Smooth muscle cell (in vitro differentiated cells): ENCODE results near the gene PRDM15. TPM values are rescaled to one million over a fixed set of nuclear protein-coding genes. Genes with fewer than 3 reads are reported as not detected.

ENCODE experiments used
- DNase-seq: peaks from one replicate; lab custom pipeline; 2025; ENCODE audit not compliant: unreplicated experiment; lab: John Stamatoyannopoulos, UW
- H2AFZ ChIP-seq: fragments of 200-600 bp; sonication (generic); 2 replicates; pipeline ENCODE4 v1.6.0; 2016; ENCODE audit warnings: antibody characterized with exemption, low read depth, mild to moderate bottlenecking
- H3F3A ChIP-seq: fragments of 200-600 bp; sonication (generic); 2 replicates; pipeline ENCODE4 v1.6.0; 2017; ENCODE audit warnings: antibody characterized with exemption, low read depth
- H3K27ac ChIP-seq: fragments of 200-600 bp; sonication (generic); 2 replicates; pipeline ENCODE4 v1.5.1; 2016; ENCODE audit warnings: low read depth, mild to moderate bottlenecking
- H3K27me3 ChIP-seq: fragments of 200-600 bp; sonication (generic); 2 replicates; pipeline ENCODE4 v1.6.1; 2016; ENCODE audit warnings: low read depth, mild to moderate bottlenecking
- H3K36me3 ChIP-seq: fragments of 200-600 bp; sonication (generic); 2 replicates; pipeline ENCODE4 v1.5.1; 2016; ENCODE audit warnings: low read depth
- H3K4me1 ChIP-seq: fragments of 200-600 bp; sonication (generic); 2 replicates; pipeline ENCODE4 v1.5.1; 2016; ENCODE audit warnings: low read depth
- H3K4me2 ChIP-seq: fragments of 200-600 bp; sonication (generic); 2 replicates; pipeline ENCODE4 v1.6.0; 2016; ENCODE audit warnings: mild to moderate bottlenecking
- H3K4me3 ChIP-seq: fragments of 200-600 bp; sonication (generic); 2 replicates; pipeline ENCODE4 v1.5.1; 2016; ENCODE audit warnings: mild to moderate bottlenecking
- H3K79me2 ChIP-seq: fragments of 200-600 bp; sonication (generic); 2 replicates; pipeline ENCODE4 v1.6.0; 2016; ENCODE audit warnings: low read depth, mild to moderate bottlenecking
- H3K9ac ChIP-seq: fragments of 200-600 bp; sonication (generic); 2 replicates; pipeline ENCODE4 v1.6.0; 2016; ENCODE audit warnings: low read depth
- H3K9me3 ChIP-seq: fragments of 200-600 bp; sonication (generic); replicated peaks from 2 replicates; pipeline ENCODE4 v1.5.1; 2016; ENCODE audit warnings: low read depth
- H4K20me1 ChIP-seq: fragments of 200-600 bp; sonication (generic); 2 replicates; pipeline ENCODE4 v1.6.0; 2016; ENCODE audit warnings: low read depth
- WGBS: methylation state at CpG from one replicate; pipeline ENCODE4 v1.1.7; 2016; ENCODE audit warnings: low lambda C conversion rate; 5-methylcytosine and 5-hydroxymethylcytosine counted together
- polyA plus RNA-seq: library from polyadenylated mRNA; unstranded; fragments of >200 nt; fragmentation: Nextera tagmentation; extraction: Ambion mirVana; gene quantifications from 2 replicates; pipeline ENCODE4 v1.2.1, GENCODE V29; 2016
- total RNA-seq: library from RNA; depleted of rRNA; stranded (reverse); fragments of >200 nt; gene quantifications from 2 replicates; pipeline ENCODE4 v1.2.3, GENCODE V29; 2014
- TF ChIP-seq, protein P1 (sequence below): fragments of 200-600 bp; sonication (generic); IDR thresholded peaks from 2 replicates; pipeline ENCODE4 v1.5.1; 2017; ENCODE audit warnings: borderline replicate concordance, mild to moderate bottlenecking, antibody characterized with exemption; ENCODE audit not compliant: insufficient read depth, poor library complexity, severe bottlenecking

PRDM15 gene
- total and polyA plus RNA-seq, 2 experiments from 2014 or later = 2.0 to 6.8 TPM

DNA sequence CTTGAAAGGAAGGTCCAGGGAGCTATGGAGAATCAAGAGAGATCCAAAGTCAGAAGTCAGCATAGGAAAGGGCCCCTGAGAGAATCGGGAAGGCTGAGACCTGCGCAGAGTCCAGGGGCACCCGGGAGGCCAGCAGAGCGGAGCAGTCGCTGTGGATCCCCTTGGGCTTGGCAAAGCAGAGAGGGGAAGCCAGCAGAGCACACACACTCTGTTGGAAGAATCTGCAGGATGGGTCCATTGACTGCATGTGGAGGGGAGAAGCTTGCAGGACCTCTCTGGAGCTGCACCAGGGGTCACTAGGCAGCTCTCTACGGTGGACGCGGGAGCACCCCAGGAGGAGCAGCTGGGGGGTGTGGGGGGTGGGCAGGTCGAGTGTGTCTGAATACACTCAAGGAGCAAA is 118.7 kb downstream of the PRDM15 start:
- Histone ChIP-seq H3K27ac (no peak overlapping the region), H3K4me1 (peaks cover 36% of the 10 kb centered on the region), H3K9me3 (no peaks in the 10 kb centered on the region), H3K79me2 (peaks cover 4% of the 10 kb centered on the region), H3K4me3 (no peak overlapping the region), H3K27me3 (peaks cover 52% of the 10 kb centered on the region), H3F3A (no peaks in the 10 kb centered on the region), H3K9ac (no peak overlapping the region), H3K4me2 (no peak overlapping the region), H2AFZ (no peak overlapping the region), H4K20me1 (peaks cover 87% of the 10 kb centered on the region), H3K36me3 (no peaks in the 10 kb centered on the region)
- WGBS = 86% methylated on average over 9 of the region's 9 CpGs
- TF ChIP-seq, protein P1, sequence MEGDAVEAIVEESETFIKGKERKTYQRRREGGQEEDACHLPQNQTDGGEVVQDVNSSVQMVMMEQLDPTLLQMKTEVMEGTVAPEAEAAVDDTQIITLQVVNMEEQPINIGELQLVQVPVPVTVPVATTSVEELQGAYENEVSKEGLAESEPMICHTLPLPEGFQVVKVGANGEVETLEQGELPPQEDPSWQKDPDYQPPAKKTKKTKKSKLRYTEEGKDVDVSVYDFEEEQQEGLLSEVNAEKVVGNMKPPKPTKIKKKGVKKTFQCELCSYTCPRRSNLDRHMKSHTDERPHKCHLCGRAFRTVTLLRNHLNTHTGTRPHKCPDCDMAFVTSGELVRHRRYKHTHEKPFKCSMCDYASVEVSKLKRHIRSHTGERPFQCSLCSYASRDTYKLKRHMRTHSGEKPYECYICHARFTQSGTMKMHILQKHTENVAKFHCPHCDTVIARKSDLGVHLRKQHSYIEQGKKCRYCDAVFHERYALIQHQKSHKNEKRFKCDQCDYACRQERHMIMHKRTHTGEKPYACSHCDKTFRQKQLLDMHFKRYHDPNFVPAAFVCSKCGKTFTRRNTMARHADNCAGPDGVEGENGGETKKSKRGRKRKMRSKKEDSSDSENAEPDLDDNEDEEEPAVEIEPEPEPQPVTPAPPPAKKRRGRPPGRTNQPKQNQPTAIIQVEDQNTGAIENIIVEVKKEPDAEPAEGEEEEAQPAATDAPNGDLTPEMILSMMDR = no peak
- no peak for DNase-seq

DNA sequence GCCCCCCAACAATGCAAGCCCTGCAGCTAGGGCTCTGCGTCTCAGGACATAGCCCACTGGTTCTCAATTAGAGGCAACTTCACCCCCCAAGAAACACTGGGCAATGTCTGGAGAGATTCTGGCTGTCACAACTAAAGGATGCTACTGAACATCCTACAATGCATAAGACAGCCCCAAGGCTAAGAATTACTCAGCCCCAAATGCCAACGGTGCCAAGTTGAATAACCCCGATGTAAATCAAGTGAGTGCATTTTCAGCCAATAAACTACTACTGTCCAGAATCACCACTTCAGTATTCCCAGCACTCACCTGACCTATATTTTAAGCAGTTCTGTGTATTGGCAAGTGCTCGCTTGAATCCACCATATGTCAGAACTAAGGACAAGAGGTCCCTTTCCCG is 119.2 kb downstream of the PRDM15 start:
- 95% methylated on average over 5 of the region's 5 CpGs for WGBS
- peaks cover 36% of the 10 kb centered on the region for H3K4me1 ChIP-seq
- H3K4me2 ChIP-seq = no peak overlapping the region
- no peak for DNase-seq
- H3K4me3 ChIP-seq = no peak overlapping the region
- H3K9me3 ChIP-seq = no peaks in the 10 kb centered on the region
- H4K20me1 ChIP-seq = peaks cover 85% of the 10 kb centered on the region
- no peaks in the 10 kb centered on the region for H3F3A ChIP-seq
- no peak overlapping the region for H3K9ac ChIP-seq
- no peak overlapping the region for H2AFZ ChIP-seq
- H3K27ac ChIP-seq = no peak overlapping the region
- peaks cover 4% of the 10 kb centered on the region for H3K79me2 ChIP-seq
- TF ChIP-seq, protein P1 = no peak
- H3K27me3 ChIP-seq = peaks cover 47% of the 10 kb centered on the region
- H3K36me3 ChIP-seq = no peaks in the 10 kb centered on the region

DNA sequence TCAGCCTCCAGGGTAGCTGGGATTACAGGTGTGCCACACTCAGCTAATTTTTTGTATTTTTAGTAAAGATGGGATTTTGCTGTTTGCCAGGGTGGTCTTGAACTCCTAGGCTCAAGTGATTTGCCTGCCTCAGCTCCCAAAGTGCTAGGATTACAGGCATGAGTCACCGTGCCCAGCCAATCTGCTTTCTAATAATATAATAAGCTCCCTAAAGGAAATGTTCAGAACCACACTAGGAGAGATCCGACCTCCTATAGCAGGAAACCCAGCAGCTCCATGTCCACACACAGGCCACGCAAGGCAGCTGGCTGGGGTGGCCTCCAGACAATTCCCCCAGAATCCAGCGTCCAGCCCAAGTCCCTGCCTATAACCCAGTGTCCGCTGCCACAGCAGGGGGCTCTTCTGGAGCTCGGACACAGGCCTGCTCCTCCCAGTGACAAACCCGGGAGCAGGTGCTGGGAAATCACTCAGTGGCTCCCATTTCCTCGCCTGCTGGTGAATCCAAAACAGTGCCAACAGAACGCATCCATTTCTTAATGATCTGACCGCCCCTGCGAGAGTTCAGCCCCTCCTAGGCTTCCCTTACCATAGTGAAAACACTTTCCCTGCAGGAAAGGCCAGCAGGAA is 119.8 kb downstream of the PRDM15 start:
- Histone ChIP-seq H2AFZ (no peak overlapping the region), H4K20me1 (peaks cover 79% of the 10 kb centered on the region), H3F3A (no peaks in the 10 kb centered on the region), H3K27me3 (peaks cover 41% of the 10 kb centered on the region), H3K4me3 (no peak overlapping the region), H3K9ac (no peak overlapping the region), H3K9me3 (no peaks in the 10 kb centered on the region), H3K4me1 (peaks cover 41% of the 10 kb centered on the region), H3K27ac (no peak overlapping the region), H3K79me2 (peaks cover 4% of the 10 kb centered on the region), H3K4me2 (no peak overlapping the region), H3K36me3 (no peaks in the 10 kb centered on the region)
- 84% methylated on average over 11 of the region's 11 CpGs for WGBS
- TF ChIP-seq, protein P1 = no peak
- no peak for DNase-seq

- DNase-seq = no peak
- 78% methylated on average over 5 of the region's 5 CpGs for WGBS
- no peaks in the 10 kb centered on the region for H3K9me3 ChIP-seq
These were observed 120.6 kb downstream of the PRDM15 start for GRCh38 chr21:41758550-41758949.

More at GRCh38 chr21:41758550-41758949, 120.6 kb downstream of the PRDM15 start:
- peaks cover 33% of the 10 kb centered on the region for H3K27me3 ChIP-seq
- H3K79me2 ChIP-seq = peaks cover 4% of the 10 kb centered on the region
- peaks cover 40% of the 10 kb centered on the region for H3K4me1 ChIP-seq
- TF ChIP-seq, protein P1 = no peak
- H3K36me3 ChIP-seq = no peaks in the 10 kb centered on the region
- H3K4me2 ChIP-seq = no peak overlapping the region
- no peak overlapping the region for H3K4me3 ChIP-seq
- peaks cover 72% of the 10 kb centered on the region for H4K20me1 ChIP-seq
- H3K9ac ChIP-seq = no peak overlapping the region
- no peak overlapping the region for H2AFZ ChIP-seq
- no peak overlapping the region for H3K27ac ChIP-seq
- H3F3A ChIP-seq = no peaks in the 10 kb centered on the region
